CD4-positive, alpha-beta T cell treated with Interleukin-10 for 1 hour (primary cell): ENCODE results near the gene ABLIM2.
A peak's percentile ranks its signal among the peaks of the same experiment; 100 is the strongest.

ENCODE experiments used
- DNase-seq: peaks from one replicate; pipeline ENCODE4 v3.0.0-alpha.2; 2020

The ABLIM2 gene

GRCh38 chr4:7993671-7994070 is 164.9 kb downstream of the ABLIM2 start:
- DNase-seq = no peak

- no peak for DNase-seq
Measured at GRCh38 chr4:7992846-7993245, 165.8 kb downstream of the ABLIM2 start.

GRCh38 chr4:7990807-7991459 is 167.7 kb downstream of the ABLIM2 start:
- no peak for DNase-seq

GRCh38 chr4:7989654-7990053 is 169.0 kb downstream of the ABLIM2 start:
- no peak for DNase-seq

- no peak for DNase-seq
Measured at GRCh38 chr4:7988437-7988836, 170.2 kb downstream of the ABLIM2 start.

- peak; percentile 82 for DNase-seq
Measured at GRCh38 chr4:7987148-7987989, 171.2 kb downstream of the ABLIM2 start.

- DNase-seq = no peak
Measured at GRCh38 chr4:7985891-7986441, 172.6 kb downstream of the ABLIM2 start.

- no peak for DNase-seq
Measured at GRCh38 chr4:7985072-7985471, 173.5 kb downstream of the ABLIM2 start.

GRCh38 chr4:7984286-7984925 is 174.2 kb downstream of the ABLIM2 start:
- no peak for DNase-seq

GRCh38 chr4:7983296-7983695 is 175.3 kb downstream of the ABLIM2 start:
- DNase-seq = no peak

- DNase-seq = no peak
Measured at GRCh38 chr4:7981738-7982394, 176.7 kb downstream of the ABLIM2 start.

- no peak for DNase-seq
Measured at GRCh38 chr4:7980036-7980435, 178.6 kb downstream of the ABLIM2 start.

GRCh38 chr4:7979652-7979968 is 179.0 kb downstream of the ABLIM2 start:
- DNase-seq = no peak

GRCh38 chr4:7978907-7979651 is 179.5 kb downstream of the ABLIM2 start:
- no peak for DNase-seq

GRCh38 chr4:7978489-7978888 is 180.1 kb downstream of the ABLIM2 start:
- DNase-seq = no peak

- no peak for DNase-seq
Measured at GRCh38 chr4:7976634-7977033, 182.0 kb downstream of the ABLIM2 start.

- no peak for DNase-seq
Measured at GRCh38 chr4:7976025-7976424, 182.6 kb downstream of the ABLIM2 start.

- no peak for DNase-seq
Measured at GRCh38 chr4:7974425-7974824, 184.2 kb downstream of the ABLIM2 start.

GRCh38 chr4:7973545-7973981 is 185.1 kb downstream of the ABLIM2 start:
- DNase-seq = no peak

GRCh38 chr4:7971881-7972500 is 186.6 kb downstream of the ABLIM2 start:
- DNase-seq = no peak

- no peak for DNase-seq
Measured at GRCh38 chr4:7971159-7971631, 187.4 kb downstream of the ABLIM2 start.
